Putamen (tissue), 1 donor: ENCODE results near the gene ST3GAL4.
"Not testable (repeated sequence)": the region's sequence is repeated elsewhere in the genome, so short reads cannot be mapped to it uniquely, and the experiment has no call there.

ENCODE experiments used
- DNase-seq: peaks from one replicate; pipeline ENCODE4 v3.0.0-alpha.2; 2016; ENCODE audit warnings: low spot score

The ST3GAL4 gene

GRCh38 chr11:126364735-126365134, 9.2 kb downstream of the ST3GAL4 start:
- not testable (repeated sequence) for DNase-seq

- DNase-seq: not testable (repeated sequence)
Measured at GRCh38 chr11:126365508-126365907, 10.0 kb downstream of the ST3GAL4 start.

- DNase-seq: no peak
Measured at GRCh38 chr11:126366064-126366822, 10.8 kb downstream of the ST3GAL4 start.

GRCh38 chr11:126366823-126367654, 11.6 kb downstream of the ST3GAL4 start:
- not testable (repeated sequence) for DNase-seq

- DNase-seq: not testable (repeated sequence)
Measured at GRCh38 chr11:126367806-126368205, 12.3 kb downstream of the ST3GAL4 start.

GRCh38 chr11:126368336-126369119, 13.0 kb downstream of the ST3GAL4 start:
- not testable (repeated sequence) for DNase-seq

GRCh38 chr11:126370016-126370415, 14.5 kb downstream of the ST3GAL4 start:
- DNase-seq: no peak

- no peak for DNase-seq
Measured at GRCh38 chr11:126371595-126371994, 16.1 kb downstream of the ST3GAL4 start.

- not testable (repeated sequence) for DNase-seq
Measured at GRCh38 chr11:126373389-126374066, 18.0 kb downstream of the ST3GAL4 start.

GRCh38 chr11:126374562-126375300, 19.2 kb downstream of the ST3GAL4 start:
- not testable (repeated sequence) for DNase-seq

- DNase-seq: no peak
Measured at GRCh38 chr11:126375726-126376125, 20.2 kb downstream of the ST3GAL4 start.

- no peak for DNase-seq
Measured at GRCh38 chr11:126378763-126379162, 23.3 kb downstream of the ST3GAL4 start.

- DNase-seq: no peak
Measured at GRCh38 chr11:126380909-126381308, 25.4 kb downstream of the ST3GAL4 start.

GRCh38 chr11:126381960-126382359, 26.5 kb downstream of the ST3GAL4 start:
- not testable (repeated sequence) for DNase-seq

- not testable (repeated sequence) for DNase-seq
Measured at GRCh38 chr11:126382641-126383040, 27.2 kb downstream of the ST3GAL4 start.

GRCh38 chr11:126383339-126384335, 28.2 kb downstream of the ST3GAL4 start:
- no peak for DNase-seq

- no peak for DNase-seq
Measured at GRCh38 chr11:126384449-126385070, 29.1 kb downstream of the ST3GAL4 start.

GRCh38 chr11:126385991-126386728, 30.7 kb downstream of the ST3GAL4 start:
- no peak for DNase-seq

GRCh38 chr11:126386729-126387071, 31.2 kb downstream of the ST3GAL4 start:
- DNase-seq: not testable (repeated sequence)
